Spleen (tissue), 7 donors: ENCODE data around the gene KCNG1.

Experiments
- CTCF ChIP-seq, 11 experiments: fragments of 200-600 bp in 7 of 11; fragments of 450-650 bp in 4 of 11; sonication (generic) in 4 of 11; IDR thresholded peaks in 8 of 11; conservative IDR thresholded peaks in 3 of 11; 1 replicate in 7 of 11; 2 replicates in 4 of 11; pipeline versions ENCODE4 v1.4.0 to v1.8.0; 2016 to 2021; ENCODE audit warnings: antibody characterized with exemption in 11 of 11, inconsistent platforms in 4 of 11, mild to moderate bottlenecking in 1 of 11
- POLR2A ChIP-seq, 3 donors: fragments of 450-650 bp; IDR thresholded peaks; one replicate each; pipeline ENCODE4 v1.5.1; 2017; ENCODE audit warnings: antibody characterized with exemption in 3 of 3, mild to moderate bottlenecking in 1 of 3
- POLR2AphosphoS5 ChIP-seq, 3 donors: sonication (generic); formaldehyde crosslinking; IDR thresholded peaks; one replicate each; pipeline ENCODE4 v1.5.1; 2017; ENCODE audit warnings: antibody characterized with exemption in 3 of 3
- donor health status: DM: no; HTN: no; CAD: no; lungs with moderate emphysema.
- donor health status: DM: no; HTN: no; CAD: no.
- donor health status: DM: no; HTN: no; CAD: no.

- TF ChIP-seq POLR2AphosphoS5 (IDR thresholded peaks at IDR 0.05) (no peak), CTCF (IDR thresholded peaks at IDR 0.05 in 8 of 11, conservative IDR thresholded peaks at IDR 0.05 in 3 of 11) (no peak), POLR2A (IDR thresholded peaks at IDR 0.05) (no peak)
These were observed 20.3 kb downstream of the KCNG1 start for GRCh38 chr20:51002633-51003032.
